NB4 (cell line): Measurements from ENCODE around the gene SLC2A4RG.

ENCODE experiments used
- CTCF ChIP-seq: IDR thresholded peaks from one replicate; pipeline ENCODE4 v1.5.1; 2012; ENCODE audit warnings: low read depth, low read length
- MYC ChIP-seq: IDR thresholded peaks from 2 replicates; pipeline ENCODE4 v1.6.1; 2011; ENCODE audit warnings: low read depth, low read length
- POLR2A ChIP-seq: IDR thresholded peaks from 2 replicates; pipeline ENCODE4 v1.6.1; 2011; ENCODE audit warnings: mild to moderate bottlenecking; ENCODE audit not compliant: insufficient read length; ENCODE audit errors: extremely low read depth

GRCh38 chr20:63693083-63693732 lies 46.4 kb upstream of the SLC2A4RG start:
- TF ChIP-seq CTCF = no peak
- no peak for TF ChIP-seq POLR2A
- TF ChIP-seq MYC = no peak
